IPS-NIHi7 (cell line): ENCODE measurements around the gene TMCO1.
A peak's percentile ranks its signal among the peaks of the same experiment; 100 is the strongest.
"Not testable (repeated sequence)": the region's sequence is repeated elsewhere in the genome, so short reads cannot be mapped to it uniquely, and the experiment has no call there.

Experiments
- DNase-seq: peaks from one replicate; pipeline ENCODE4 v3.0.0; 2012; ENCODE audit warnings: mixed read lengths; ENCODE audit errors: extremely low spot score

The TMCO1 gene, protein sequence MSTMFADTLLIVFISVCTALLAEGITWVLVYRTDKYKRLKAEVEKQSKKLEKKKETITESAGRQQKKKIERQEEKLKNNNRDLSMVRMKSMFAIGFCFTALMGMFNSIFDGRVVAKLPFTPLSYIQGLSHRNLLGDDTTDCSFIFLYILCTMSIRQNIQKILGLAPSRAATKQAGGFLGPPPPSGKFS

DNA sequence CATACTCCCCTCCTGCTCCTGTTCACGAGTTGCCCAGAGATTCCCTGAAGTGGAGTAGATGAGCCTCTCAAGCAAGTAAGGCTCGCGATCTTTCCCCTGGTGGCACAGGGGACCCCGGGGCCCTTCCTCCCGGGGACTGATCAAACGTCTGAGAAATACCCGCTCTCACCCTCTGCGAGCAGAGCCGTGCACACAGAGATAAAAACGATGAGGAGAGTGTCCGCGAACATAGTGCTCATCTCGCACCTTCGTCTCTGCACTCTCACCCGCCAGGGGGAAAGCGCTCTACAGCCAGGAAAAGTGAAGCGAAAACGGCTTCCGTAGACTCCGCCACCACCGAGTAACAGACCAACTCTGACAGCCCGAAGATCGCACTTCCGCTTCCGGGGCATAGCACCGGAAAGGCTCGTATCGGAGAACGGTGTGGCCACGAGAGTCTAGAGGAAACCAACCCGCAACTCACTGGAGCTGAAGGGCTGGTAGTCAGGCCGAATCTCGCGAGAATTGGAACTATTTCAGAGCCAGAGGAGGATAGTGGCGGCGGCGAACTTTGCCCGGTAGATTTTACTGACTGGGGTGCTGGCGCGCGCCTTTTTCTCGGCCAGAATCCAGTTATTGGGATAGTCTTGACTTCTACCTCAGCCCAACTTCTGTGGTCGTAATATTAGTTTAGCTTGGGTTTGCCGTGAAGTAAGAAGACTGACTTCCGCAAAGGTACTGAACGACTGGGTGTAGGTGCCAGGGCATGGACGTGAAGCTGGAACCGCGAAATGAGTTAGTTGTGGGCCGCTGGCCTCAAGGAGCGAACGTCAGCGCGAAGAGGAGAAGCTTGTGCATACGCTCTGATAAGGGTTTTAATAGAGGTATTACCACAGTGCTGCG is at the start of gene TMCO1:
Gene TMCO1 (minus strand): TSS at position 356 of the 882 bp plus-strand sequence. CDS start 117 bp downstream, at position 239.
- peak; percentile 100 for DNase-seq

GRCh38 chr1:165816826-165817497 is 48.3 kb upstream of the TMCO1 start:
- DNase-seq, result no peak

DNA sequence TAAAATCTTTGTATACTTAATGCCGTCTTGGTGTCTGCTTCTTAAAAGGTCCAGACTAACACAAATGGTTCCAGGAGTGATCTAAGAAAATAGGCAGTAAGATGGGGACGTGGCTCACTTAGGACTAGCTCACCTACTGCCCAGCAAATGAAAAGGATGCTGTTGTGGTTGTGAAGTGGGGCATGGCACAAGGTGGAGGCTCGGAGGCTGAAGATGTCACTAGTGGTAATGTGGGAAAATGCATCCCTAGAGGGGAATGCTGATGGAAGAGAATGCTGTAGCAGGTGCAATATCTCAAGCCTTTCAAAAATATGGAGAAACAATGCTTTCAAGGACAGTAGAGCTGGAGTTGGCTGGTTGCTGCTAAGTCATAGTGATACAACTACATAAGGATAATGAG is 47.5 kb upstream of the TMCO1 start:
- no peak for DNase-seq

- peak; percentile 51 for DNase-seq
Measured at GRCh38 chr1:165815725-165816124, 47.1 kb upstream of the TMCO1 start.

- DNase-seq, result no peak
Measured at GRCh38 chr1:165807613-165808012, 38.9 kb upstream of the TMCO1 start.

DNA sequence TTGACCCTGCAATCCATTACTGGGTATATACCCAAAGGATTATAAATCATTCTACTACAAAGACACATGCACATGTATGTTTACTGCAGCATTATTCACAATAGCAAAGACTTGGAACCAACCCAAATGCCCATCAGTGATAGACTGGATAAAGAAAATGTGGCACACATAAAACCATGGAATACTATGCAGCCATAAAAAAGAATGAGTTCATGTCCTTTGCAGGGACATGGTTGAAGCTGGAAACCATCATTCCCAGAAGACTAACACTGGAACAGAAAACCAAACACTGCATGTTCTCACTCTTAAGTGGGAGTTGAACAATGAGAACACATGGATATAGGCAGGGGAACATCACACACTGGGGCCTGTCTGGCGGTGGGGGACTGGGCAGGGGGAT is 35.8 kb upstream of the TMCO1 start:
- DNase-seq, result not testable (repeated sequence)

- no peak for DNase-seq
Measured at GRCh38 chr1:165799387-165799786, 30.7 kb upstream of the TMCO1 start.

- peak; percentile 27 for DNase-seq
Measured at GRCh38 chr1:165795894-165796293, 27.2 kb upstream of the TMCO1 start.

GRCh38 chr1:165793951-165794350 is 25.3 kb upstream of the TMCO1 start:
- no peak for DNase-seq

DNA sequence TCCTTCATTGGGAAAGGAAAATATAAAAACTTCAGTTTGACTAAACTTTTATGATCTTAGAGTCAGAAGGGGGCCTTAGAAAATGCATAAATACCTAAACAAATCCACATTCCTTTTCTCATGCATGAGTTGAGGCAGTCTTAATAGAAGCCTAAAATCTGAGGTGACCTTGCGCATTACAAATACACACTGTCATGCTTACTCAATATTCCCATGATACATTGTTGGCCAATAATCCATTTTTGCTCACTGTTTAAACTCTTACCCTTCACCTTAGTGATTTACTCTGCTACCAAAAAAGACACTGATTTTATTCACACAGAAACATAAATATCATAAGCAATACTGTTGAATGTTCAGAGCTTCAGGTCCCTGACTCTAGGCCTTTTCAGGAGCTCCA is 19.1 kb upstream of the TMCO1 start:
- no peak for DNase-seq

GRCh38 chr1:165783519-165783918 is 14.9 kb upstream of the TMCO1 start:
- DNase-seq, result not testable (repeated sequence)

GRCh38 chr1:165778197-165778596 is 9.5 kb upstream of the TMCO1 start:
- DNase-seq, result not testable (repeated sequence)

DNA sequence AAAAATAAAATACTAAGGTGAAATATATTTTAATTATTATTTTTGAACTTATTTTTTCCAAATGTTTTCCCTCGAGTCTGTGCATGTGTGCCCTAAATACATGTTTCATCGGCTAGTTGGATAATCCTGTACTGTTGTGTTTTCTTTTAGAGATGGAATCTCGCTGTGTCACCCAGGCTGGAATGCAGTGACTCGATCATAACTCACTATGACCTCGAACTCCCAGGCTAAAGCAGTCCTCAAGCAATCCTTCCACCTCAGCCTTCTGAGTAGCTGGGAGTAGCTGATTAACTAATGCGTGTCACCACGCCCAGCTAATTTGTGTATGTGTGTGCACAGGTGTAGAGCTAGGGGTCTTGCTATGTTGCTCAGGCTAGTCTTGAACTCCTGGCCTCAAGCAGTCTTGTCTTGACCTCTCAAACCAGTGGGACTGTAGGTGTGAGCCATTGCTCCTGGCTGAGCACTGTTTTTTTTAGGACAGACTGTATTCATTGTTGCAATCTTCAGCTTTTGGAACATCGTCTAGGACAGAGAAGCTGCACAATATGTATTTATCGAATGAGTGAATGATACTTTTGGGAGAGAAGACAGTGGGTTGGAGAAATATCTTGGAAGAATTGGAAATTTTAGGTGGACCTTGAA is 4.8 kb upstream of the TMCO1 start:
- DNase-seq, result no peak

DNA sequence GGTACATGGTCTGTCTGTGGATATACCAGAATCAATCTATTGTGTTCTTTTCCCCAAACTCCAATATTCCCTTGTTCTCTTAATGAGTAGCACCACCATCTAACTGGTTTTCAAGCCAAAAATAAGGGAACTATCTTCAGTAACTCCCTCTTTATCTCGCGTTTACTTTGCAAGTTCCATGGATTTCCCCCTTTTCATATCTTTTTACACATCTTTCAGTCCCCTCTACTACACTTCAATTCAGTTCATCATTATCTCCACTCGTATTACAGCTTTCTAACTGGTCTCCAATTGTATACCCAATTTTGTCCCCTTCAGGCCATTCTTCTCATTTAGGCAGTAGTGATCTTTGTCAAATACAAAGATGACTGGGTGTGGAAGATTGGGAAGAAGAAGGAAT is 4.1 kb upstream of the TMCO1 start:
- no peak for DNase-seq

- no peak for DNase-seq
Measured at GRCh38 chr1:165764277-165764676, 4.4 kb downstream of the TMCO1 start.

DNA sequence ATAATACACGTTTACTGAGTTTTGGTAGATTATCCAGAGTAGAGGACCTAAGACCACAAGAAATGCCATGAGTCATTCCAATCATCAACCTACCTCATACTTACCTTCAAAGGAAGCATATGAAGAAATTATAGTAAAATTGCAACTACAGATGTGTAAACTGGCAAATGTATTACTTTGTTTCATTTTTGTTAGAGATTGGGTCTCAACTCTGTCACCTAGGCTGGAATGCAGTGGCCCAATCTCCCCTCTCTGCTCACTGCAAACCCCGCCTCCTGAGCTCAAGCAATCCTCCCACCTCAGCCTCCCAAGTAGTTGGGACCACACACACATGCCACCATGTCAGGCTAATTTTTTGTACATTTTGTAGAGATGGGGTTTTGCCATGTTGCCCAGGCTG is 5.2 kb downstream of the TMCO1 start:
- DNase-seq, result no peak

GRCh38 chr1:165762725-165763124 is 5.9 kb downstream of the TMCO1 start:
- DNase-seq, result no peak

- DNase-seq, result no peak
Measured at GRCh38 chr1:165759095-165759494, 9.6 kb downstream of the TMCO1 start.

- DNase-seq, result no peak
Measured at GRCh38 chr1:165755393-165756010, 13.2 kb downstream of the TMCO1 start.

- DNase-seq, result no peak
Measured at GRCh38 chr1:165753934-165754333, 14.7 kb downstream of the TMCO1 start.

GRCh38 chr1:165748550-165748949 is 20.1 kb downstream of the TMCO1 start:
- no peak for DNase-seq
